HepG2 (cell line): ENCODE results near the gene CLIC4. TPM values are rescaled to one million over a fixed set of nuclear protein-coding genes. Genes with fewer than 3 reads are reported as not detected.

Experiments
- ATAC-seq: fragments of 200-7000 bp; cut with Tn5 transposase; 3 replicates; pipeline ENCODE4 v1.9.1; 2020; ENCODE audit warnings: mild to moderate bottlenecking, moderate library complexity
- BruUV-seq: library from RNA; stranded (reverse); fragments of 400-500 nt; replicated peaks from 2 replicates; lab custom pipeline; 2021; lab: Mats Ljungman, UMichigan
- CTCF ChIA-PET: fragments of 300-600 bp; formaldehyde crosslinking; extraction: SDS; loops from one replicate; lab custom pipeline; 2021; ENCODE audit warnings: low total read pairs, inconsistent platforms, low intra/inter-chr PET ratio; lab: Yijun Ruan, JAX
- POLR2A ChIA-PET: fragments of 350-600 bp; sonication (Branson Sonifier 250); formaldehyde crosslinking; loops from one replicate; lab custom pipeline; 2020; ENCODE audit warnings: antibody characterized with exemption, inconsistent platforms; lab: Yijun Ruan, JAX
- DNase-seq: peaks from one replicate; pipeline ENCODE4 v3.0.0-alpha.2; 2015; ENCODE audit warnings: low spot score
- FAIRE-seq: peaks from 3 replicates; lab custom pipeline; 2011; peaks lifted over from hg19 to GRCh38; lab: Jason Lieb, UNC
- H2AFZ ChIP-seq: one replicate; pipeline ENCODE4 v1.6.1; 2011; ENCODE audit warnings: low read length, inconsistent platforms
- H3K27ac ChIP-seq: fragments of 300-600 bp; 3 replicates; pipeline ENCODE4 v1.8.0; 2011; ENCODE audit warnings: mixed run types, mild to moderate bottlenecking, mixed read lengths, low read length, inconsistent platforms; ENCODE audit not compliant: insufficient read depth; ENCODE audit errors: extremely low read length
- H3K27me3 ChIP-seq, 2 experiments: fragments of 200-600 bp in 1 of 2; 2 replicates in 1 of 2; 3 replicates in 1 of 2; pipeline versions ENCODE4 v1.6.0 to v1.8.0; 2011; ENCODE audit warnings: low read length in 2 of 2, mild to moderate bottlenecking in 2 of 2, moderate library complexity in 2 of 2, inconsistent platforms in 1 of 2; ENCODE audit not compliant: insufficient read depth in 2 of 2, control insufficient read depth in 1 of 2
- H3K36me3 ChIP-seq, 2 experiments: fragments of 200-600 bp in 1 of 2; replicated peaks in 1 of 2; 2 replicates in 1 of 2; 3 replicates in 1 of 2; pipeline versions ENCODE4 v1.5.1 to v1.8.0; 2011; ENCODE audit warnings: low read length in 2 of 2, inconsistent platforms in 1 of 2; ENCODE audit not compliant: insufficient read depth in 2 of 2, control insufficient read depth in 1 of 2
- H3K4me1 ChIP-seq: 2 replicates; pipeline ENCODE4 v1.5.1; 2012; ENCODE audit warnings: low read length, inconsistent platforms; ENCODE audit not compliant: insufficient read depth
- H3K4me2 ChIP-seq: 2 replicates; pipeline ENCODE4 v1.6.0; 2011; ENCODE audit warnings: low read depth, low read length, inconsistent platforms
- H3K4me3 ChIP-seq, 3 experiments: fragments of 200-600 bp in 1 of 3; sonication (generic), shearing (Covaris generic) in 1 of 3; replicated peaks in 1 of 3; 2 replicates each; pipeline ENCODE4 v1.5.1; 2011 to 2016; ENCODE audit warnings: low read length in 3 of 3, inconsistent platforms in 2 of 3, low read depth in 2 of 3, mild to moderate bottlenecking in 2 of 3, control low read depth in 1 of 3, mixed read lengths in 1 of 3; ENCODE audit not compliant: insufficient read depth in 1 of 3
- H3K79me2 ChIP-seq: one replicate; pipeline ENCODE4 v1.6.1; 2011; ENCODE audit warnings: low read length, inconsistent platforms; ENCODE audit not compliant: insufficient read depth
- H3K9ac ChIP-seq: 2 replicates; pipeline ENCODE4 v1.6.0; 2011; ENCODE audit warnings: mild to moderate bottlenecking, low read depth, low read length, inconsistent platforms; ENCODE audit not compliant: insufficient read depth
- H3K9me3 ChIP-seq: 2 replicates; pipeline ENCODE4 v1.5.1; 2012; ENCODE audit warnings: mild to moderate bottlenecking, low read length
- H4K20me1 ChIP-seq: 2 replicates; pipeline ENCODE4 v1.6.0; 2011; ENCODE audit warnings: inconsistent platforms, mild to moderate bottlenecking, low read length, moderate library complexity; ENCODE audit not compliant: insufficient read depth
- HMG20B ChIP-seq: conservative IDR thresholded peaks from 2 replicates; pipeline ENCODE4 v1.6.1; 2016; ENCODE audit warnings: missing genetic modification reagents, missing compliant biosample characterization
- THAP11 ChIP-seq: IDR thresholded peaks from 2 replicates; pipeline ENCODE4 v1.6.1; 2016; ENCODE audit warnings: missing biosample characterization, missing genetic modification reagents
- ZFP1 ChIP-seq: IDR thresholded peaks from 2 replicates; pipeline ENCODE4 v1.6.1; 2016
- WGBS: methylation state at CpG from one replicate; pipeline ENCODE4 v1.1.6; 2017; ENCODE audit warnings: low lambda C conversion rate; 5-methylcytosine and 5-hydroxymethylcytosine counted together
- in situ Hi-C: cut with HindIII; loops from 2 replicates; pipeline ENCODE4 v1.10.0; 2017; ENCODE audit warnings: low pct_unique_long_range_greater_than_20kb; ENCODE audit not compliant: extremely low pct_ligation_motif_present
- intact Hi-C: fragments of 100-400 bp; cut with micrococcal nuclease; formaldehyde crosslinking; loops from one replicate; pipeline ENCODE4 v1.10.0; 2022; ENCODE audit not compliant: unreplicated experiment
- polyA plus RNA-seq, 8 experiments: library from polyadenylated mRNA; depleted of rRNA in 3 of 8; stranded (reverse) in 7 of 8; unstranded in 1 of 8; fragments of >200 nt; fragmentation: Illumina TruSeq in 4 of 8; extraction: Trizol in 4 of 8; gene quantifications; 2 replicates each; pipeline versions ENCODE4 v1.2.1 to v1.2.3, GENCODE V29; 2011 to 2016; ENCODE audit warnings: low read depth in 4 of 8, missing spikeins in 1 of 8, mixed read lengths in 1 of 8; ENCODE audit not compliant: insufficient read depth in 1 of 8
- total RNA-seq, 5 experiments: library from RNA; depleted of rRNA; stranded (reverse); fragments of >200 nt; fragmentation: Illumina TruSeq; extraction: Trizol; gene quantifications; 2 replicates each; pipeline ENCODE4 v1.2.3, GENCODE V29; 2016; ENCODE audit warnings: low read depth in 1 of 5
- TF ChIP-seq, protein P1 (sequence below): sonication (generic); formaldehyde crosslinking; IDR thresholded peaks from 2 replicates; pipeline ENCODE4 v1.4.0; 2020; ENCODE audit warnings: mild to moderate bottlenecking, missing genetic modification reagents

Gene CLIC4
- total and polyA plus RNA-seq, 2 of the 13 experiments (the other 11 are each of a cell fraction or from before 2014, with no cell fraction given), result 23.3 to 77.4 TPM

- Histone ChIP-seq H2AFZ (no peak overlapping the region), H3K9ac (no peak overlapping the region)
- BruUV-seq, result no TSS peak
- TF ChIP-seq ZFP1 (CRISPR knock-in tag), result no peak
- TF ChIP-seq, all 625 proteins: peak for 0
- Histone ChIP-seq H3K4me3 (no peak overlapping the region), H3K36me3 (no peaks in the 10 kb centered on the region), H4K20me1 (no peaks in the 10 kb centered on the region), H3K9me3 (no peaks in the 10 kb centered on the region), H3K4me2 (no peak overlapping the region), H3K27ac (no peak overlapping the region), H3K79me2 (no peaks in the 10 kb centered on the region), H3K27me3 (peaks cover 0 to 31% of the 10 kb centered on the region in 2 experiments; a peak in 2 of 5 replicates), H3K4me1 (peaks cover 31% of the 10 kb centered on the region)
- ATAC-seq (peak; percentile 40; the same call in 2 of the 3 replicates), FAIRE-seq (no peak), DNase-seq (no peak)
- in situ Hi-C loops (no loop called here), intact Hi-C loops (no loop called here)
- 37% methylated on average over 7 of the region's 8 CpGs for WGBS
- ChIA-PET CTCF (no interaction called here), POLR2A (no interaction called here)
Observed at GRCh38 chr1:24875257-24875656, 130.0 kb downstream of the CLIC4 start.

DNA sequence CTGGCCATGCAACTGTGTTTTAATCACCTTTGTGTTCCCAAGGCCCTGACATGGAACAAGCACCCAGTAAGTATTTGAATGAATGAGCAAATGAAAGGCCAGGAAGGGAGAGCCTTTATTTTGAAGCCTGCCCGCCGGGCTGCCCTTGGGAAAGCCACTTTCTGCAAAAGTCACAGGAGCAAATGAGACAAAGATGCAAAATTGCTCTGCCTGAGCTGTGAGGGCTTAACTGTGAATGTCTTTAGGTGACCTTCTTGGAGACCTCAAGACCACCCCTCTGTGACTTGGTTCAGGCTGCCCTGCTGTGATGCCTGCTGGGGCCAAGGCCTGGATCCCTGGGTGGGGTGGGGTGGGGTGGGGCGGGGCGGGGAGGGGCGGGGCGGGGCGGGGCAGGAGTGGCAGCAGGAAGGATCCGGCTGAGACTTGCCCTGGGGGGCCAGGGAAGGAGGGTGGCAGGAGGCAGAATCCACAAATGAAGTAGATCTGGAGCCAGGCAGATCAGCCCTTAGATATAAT lies 130.8 kb downstream of the CLIC4 start:
- H3K27ac ChIP-seq, result no peak overlapping the region
- TF ChIP-seq THAP11 (no peak), HMG20B (CRISPR knock-in tag) (no peak)
- TF ChIP-seq, protein P1, sequence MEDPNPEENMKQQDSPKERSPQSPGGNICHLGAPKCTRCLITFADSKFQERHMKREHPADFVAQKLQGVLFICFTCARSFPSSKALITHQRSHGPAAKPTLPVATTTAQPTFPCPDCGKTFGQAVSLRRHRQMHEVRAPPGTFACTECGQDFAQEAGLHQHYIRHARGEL (CRISPR knock-in tag), result no peak
- ATAC-seq, result no peak
- H3K79me2 ChIP-seq, result no peaks in the 10 kb centered on the region
- H3K4me3 ChIP-seq, result no peak overlapping the region
- H3K36me3 ChIP-seq, result no peaks in the 10 kb centered on the region
- no peak overlapping the region for H2AFZ ChIP-seq
- ChIA-PET POLR2A (no interaction called here), CTCF (no interaction called here)
- no peak for DNase-seq
- no peak for FAIRE-seq
- WGBS, result 7% methylated on average over 8 of the region's 8 CpGs
- no peak overlapping the region for H3K9ac ChIP-seq
- BruUV-seq, result no TSS peak
- in situ Hi-C loops, result no loop called here
- intact Hi-C loops, result no loop called here
- no peaks in the 10 kb centered on the region for H4K20me1 ChIP-seq
- peaks cover 24% of the 10 kb centered on the region for H3K4me1 ChIP-seq
- no peaks in the 10 kb centered on the region for H3K9me3 ChIP-seq
- H3K4me2 ChIP-seq, result no peak overlapping the region
- H3K27me3 ChIP-seq, result peaks cover 0 to 25% of the 10 kb centered on the region in 2 experiments; a peak in 2 of 5 replicates
